IMR-90 (cell line): ENCODE data around the gene XPR1. TPM values are rescaled to one million over a fixed set of nuclear protein-coding genes. Genes with fewer than 3 reads are reported as not detected.

ENCODE experiments used
- ATAC-seq: fragments of 200-7000 bp; cut with Tn5 transposase; 2 replicates; pipeline ENCODE4 v1.9.1; 2020; ENCODE audit warnings: low read depth, mild to moderate bottlenecking, moderate library complexity
- BruUV-seq: library from RNA; stranded (reverse); fragments of 400-500 nt; replicated peaks from 2 replicates; lab custom pipeline; 2021; lab: Mats Ljungman, UMichigan
- CTCF ChIA-PET: fragments of 300-600 bp; formaldehyde crosslinking; extraction: SDS; loops from one replicate; lab custom pipeline; 2021; ENCODE audit warnings: antibody characterized with exemption; lab: Yijun Ruan, JAX
- POLR2A ChIA-PET: fragments of 300-600 bp; sonication (Branson Sonifier 250); formaldehyde crosslinking; loops from one replicate; lab custom pipeline; 2022; ENCODE audit warnings: antibody characterized with exemption; ENCODE audit not compliant: unreplicated experiment; lab: Charles Lee
- DNase-seq: peaks from one replicate; pipeline ENCODE4 v3.0.0; 2013
- H2AFZ ChIP-seq: replicated peaks from 2 replicates; pipeline ENCODE3; 2013; ENCODE audit warnings: low read length, mild to moderate bottlenecking; ENCODE audit not compliant: poor library complexity
- H2AK5ac ChIP-seq: 2 replicates; pipeline ENCODE4 v1.6.1; 2013; ENCODE audit warnings: low read depth, low read length, inconsistent platforms
- H2AK9ac ChIP-seq: replicated peaks from 2 replicates; pipeline ENCODE3; 2013; ENCODE audit warnings: mild to moderate bottlenecking, low read depth, low read length, moderate library complexity; ENCODE audit not compliant: poor library complexity
- H2BK120ac ChIP-seq: 2 replicates; pipeline ENCODE4 v1.6.1; 2013; ENCODE audit warnings: low read depth, low read length, inconsistent platforms
- H2BK15ac ChIP-seq: 3 replicates; pipeline ENCODE4 v1.6.1; 2013; ENCODE audit warnings: low read depth, low read length, inconsistent platforms
- H2BK20ac ChIP-seq: 2 replicates; pipeline ENCODE4 v1.6.1; 2013; ENCODE audit warnings: low read depth, mild to moderate bottlenecking, inconsistent platforms, low read length, moderate library complexity
- H2BK5ac ChIP-seq: 2 replicates; pipeline ENCODE4 v1.6.1; 2013; ENCODE audit warnings: mild to moderate bottlenecking, low read depth, low read length, inconsistent platforms; ENCODE audit not compliant: poor library complexity, severe bottlenecking
- H3K14ac ChIP-seq: replicated peaks from 2 replicates; pipeline ENCODE4 v1.6.1; 2013; ENCODE audit warnings: low read depth, low read length, inconsistent platforms
- H3K18ac ChIP-seq: 2 replicates; pipeline ENCODE4 v1.6.1; 2013; ENCODE audit warnings: low read depth, low read length, control low read depth
- H3K23ac ChIP-seq: 2 replicates; pipeline ENCODE4 v1.6.1; 2013; ENCODE audit warnings: low read depth, low read length, inconsistent platforms
- H3K27ac ChIP-seq: 2 replicates; pipeline ENCODE4 v1.5.1; 2013; ENCODE audit warnings: mild to moderate bottlenecking, control low read depth, low read length; ENCODE audit not compliant: insufficient read depth
- H3K27me3 ChIP-seq: 2 replicates; pipeline ENCODE4 v1.6.1; 2013; ENCODE audit warnings: low read length; ENCODE audit not compliant: control insufficient read depth, insufficient read depth
- H3K36me3 ChIP-seq: 2 replicates; pipeline ENCODE4 v1.6.1; 2013; ENCODE audit warnings: low read length, mixed read lengths; ENCODE audit not compliant: control insufficient read depth, insufficient read depth
- H3K4ac ChIP-seq: 2 replicates; pipeline ENCODE4 v1.6.1; 2013; ENCODE audit warnings: low read depth, low read length, inconsistent platforms
- H3K4me1 ChIP-seq: 2 replicates; pipeline ENCODE4 v1.6.1; 2013; ENCODE audit warnings: low read length, mixed read lengths; ENCODE audit not compliant: control insufficient read depth, insufficient read depth
- H3K4me2 ChIP-seq: 2 replicates; pipeline ENCODE4 v1.6.1; 2013; ENCODE audit warnings: low read depth, mild to moderate bottlenecking, control low read depth, low read length, moderate library complexity
- H3K4me3 ChIP-seq: 2 replicates; pipeline ENCODE4 v1.5.1; 2013; ENCODE audit warnings: low read depth, mild to moderate bottlenecking, control low read depth, low read length, moderate library complexity; ENCODE audit not compliant: insufficient read depth
- H3K56ac ChIP-seq: 2 replicates; pipeline ENCODE4 v1.6.1; 2013; ENCODE audit warnings: low read length, inconsistent platforms; ENCODE audit not compliant: insufficient read depth; ENCODE audit errors: extremely low read depth
- H3K79me1 ChIP-seq, 2 experiments: 2 replicates each; pipeline ENCODE4 v1.6.1; 2013; ENCODE audit warnings: low read length in 2 of 2, inconsistent platforms in 1 of 2, low read depth in 1 of 2
- H3K9ac ChIP-seq: 2 replicates; pipeline ENCODE4 v1.6.1; 2013; ENCODE audit warnings: low read depth, low read length, control low read depth
- H3K9me1 ChIP-seq: 2 replicates; pipeline ENCODE4 v1.6.1; 2013; ENCODE audit warnings: low read length, inconsistent platforms; ENCODE audit not compliant: insufficient read depth
- H3K9me3 ChIP-seq: 2 replicates; pipeline ENCODE4 v1.6.1; 2013; ENCODE audit warnings: low read length; ENCODE audit not compliant: control insufficient read depth, insufficient read depth
- H4K20me1 ChIP-seq: 2 replicates; pipeline ENCODE4 v1.6.1; 2013; ENCODE audit warnings: low read length, inconsistent platforms; ENCODE audit not compliant: insufficient read depth
- H4K5ac ChIP-seq: 2 replicates; pipeline ENCODE4 v1.6.1; 2013; ENCODE audit warnings: mild to moderate bottlenecking, low read depth, low read length, control low read depth
- H4K8ac ChIP-seq, 2 experiments: 2 replicates each; pipeline ENCODE4 v1.6.1; 2013; ENCODE audit warnings: low read depth in 2 of 2, low read length in 2 of 2, control low read depth in 1 of 2, inconsistent platforms in 1 of 2
- H4K91ac ChIP-seq: 2 replicates; pipeline ENCODE4 v1.6.1; 2013; ENCODE audit warnings: low read depth, low read length, inconsistent platforms; ENCODE audit not compliant: insufficient read depth
- CEBPB ChIP-seq: IDR thresholded peaks from 2 replicates; pipeline ENCODE4 v1.6.1; 2012; ENCODE audit warnings: low read depth, low read length, improper control_type of control experiment
- FOS ChIP-seq: fragments of 150-350 bp; IDR thresholded peaks from 2 replicates; pipeline ENCODE4 v1.6.1; 2016; ENCODE audit warnings: low read depth, low read length
- MXI1 ChIP-seq: IDR thresholded peaks from 2 replicates; pipeline ENCODE4 v1.6.1; 2012; ENCODE audit warnings: low read depth, mild to moderate bottlenecking, low read length, moderate library complexity, borderline replicate concordance
- POLR2A ChIP-seq: IDR thresholded peaks from 2 replicates; pipeline ENCODE4 v1.6.1; 2012; ENCODE audit warnings: mild to moderate bottlenecking, low read depth, low read length
- RFX5 ChIP-seq: IDR thresholded peaks from 2 replicates; pipeline ENCODE4 v1.8.0; 2012; ENCODE audit warnings: low read depth, mild to moderate bottlenecking, low read length, moderate library complexity
- SMC3 ChIP-seq: fragments of 150-350 bp; IDR thresholded peaks from 2 replicates; pipeline ENCODE4 v1.6.1; 2016; ENCODE audit warnings: low read depth, mild to moderate bottlenecking, antibody characterized with exemption, low read length, moderate library complexity
- WGBS, 2 experiments: methylation state at CpG; one replicate each; pipeline versions ENCODE4 v1.1.5 to v1.1.7; 2013; ENCODE audit warnings: missing lambda C conversion rate in 2 of 2; ENCODE audit not compliant: insufficient read length in 1 of 2; ENCODE audit errors: extremely low coverage in 2 of 2; 5-methylcytosine and 5-hydroxymethylcytosine counted together
- dilution Hi-C: fragments of 300-500 bp; cut with HindIII; formaldehyde crosslinking; loops from one replicate; pipeline ENCODE4 v1.14.3; 2018; ENCODE audit warnings: low sequenced_read_pairs; ENCODE audit not compliant: unreplicated experiment
- in situ Hi-C: fragments of 300-500 bp; cut with MboI; formaldehyde crosslinking; loops from 3 replicates; pipeline ENCODE4 v1.14.3; 2019; ENCODE audit warnings: low sequenced_read_pairs, inconsistent platforms, mixed read lengths
- intact Hi-C: fragments of 100-400 bp; cut with micrococcal nuclease; formaldehyde crosslinking; loops from 2 replicates; pipeline ENCODE4 v1.10.0; 2022
- polyA plus RNA-seq, 3 experiments: library from polyadenylated mRNA; depleted of rRNA; stranded (reverse); fragments of >200 nt; gene quantifications; 2 replicates each; pipeline ENCODE4 v1.2.3, GENCODE V29; 2012; ENCODE audit warnings: low replicate concordance in 1 of 3
- total RNA-seq: library from RNA; depleted of rRNA; stranded (reverse); fragments of >200 nt; gene quantifications from 2 replicates; pipeline ENCODE4 v1.2.3, GENCODE V29; 2012

The XPR1 gene
- total and polyA plus RNA-seq, 2 of the 4 experiments (the other 2 are of a cell fraction): 11.8 to 25.1 TPM

- TF ChIP-seq FOS: no peak
- no peak for TF ChIP-seq POLR2A
- TF ChIP-seq RFX5: no peak
Observed at GRCh38 chr1:180615493-180616290, 16.1 kb upstream of the XPR1 start (continued).

GRCh38 chr1:180616439-180616838, 15.4 kb upstream of the XPR1 start:
- no peak overlapping the region for H3K4me3 ChIP-seq
- H2AK9ac ChIP-seq: no peak overlapping the region
- POLR2A ChIA-PET: interaction anchor here (0.6 kb wide), 1 partner anchor 16 kb away, joined by 3 read pairs; no protein-coding TSS in a partner anchor
- TF ChIP-seq CEBPB (no peak), SMC3 (no peak), MXI1 (no peak), POLR2A (no peak)
- no peaks in the 10 kb centered on the region for H3K9me3 ChIP-seq
- CTCF ChIA-PET: no interaction called here
- H4K8ac ChIP-seq: peak overlapping the region; percentile 61 to 92
- dilution Hi-C loops: no loop called here
- no peaks in the 10 kb centered on the region for H3K36me3 ChIP-seq
- no peaks in the 10 kb centered on the region for H3K79me1 ChIP-seq
- peak overlapping the region; percentile 75; the same call in 1 of the 2 replicates for H3K18ac ChIP-seq
- WGBS, 2 experiments: 49% methylated on average over 3 of the region's 6 CpGs; no CpG with 5 or more reads in 1 of the 2 experiments
- no peak overlapping the region for H3K27ac ChIP-seq
- peak overlapping the region; percentile 64 for H2BK120ac ChIP-seq
- H2AFZ ChIP-seq: peak overlapping the region; percentile 66
- peak overlapping the region; percentile 91 for H2BK5ac ChIP-seq
- peak overlapping the region; percentile 72; the same call in 1 of the 2 replicates for H4K5ac ChIP-seq
- H3K9ac ChIP-seq: no peak overlapping the region; the same call in 1 of the 2 replicates
- BruUV-seq: no TSS peak
- peak overlapping the region; percentile 77; the same call in 2 of the 3 replicates for H2BK15ac ChIP-seq
- peak; percentile 12 for ATAC-seq
- in situ Hi-C loops: no loop called here
- DNase-seq: peak; percentile 38
- H3K56ac ChIP-seq: 0 out of 2 replicates have a peak overlapping the region, but pooled peaks have one; percentile 5
- H3K9me1 ChIP-seq: peaks cover 15% of the 10 kb centered on the region
- peak overlapping the region; percentile 73 for H3K14ac ChIP-seq
- H2AK5ac ChIP-seq: peak overlapping the region; percentile 33; the same call in 1 of the 2 replicates
- H3K4me1 ChIP-seq: peaks cover 14% of the 10 kb centered on the region; the same call in 1 of the 2 replicates
- intact Hi-C loops: no loop called here
- H4K20me1 ChIP-seq: no peaks in the 10 kb centered on the region
- peak overlapping the region; percentile 48; the same call in 1 of the 2 replicates for H3K4me2 ChIP-seq
- H4K91ac ChIP-seq: peak overlapping the region; percentile 72
- peak overlapping the region; percentile 40 for H3K23ac ChIP-seq
- H3K27me3 ChIP-seq: no peaks in the 10 kb centered on the region
- peak overlapping the region; percentile 71 for H2BK20ac ChIP-seq
- peak overlapping the region; percentile 65 for H3K4ac ChIP-seq
